HL-60/S4 treated with phorbol 12-myristate 13-acetate at 8.2 ng/mL for 4 days and 3 days (cell line): ENCODE data around the gene PON3.

Experiments
- in situ Hi-C: fragments of 300-500 bp; cut with MboI; formaldehyde crosslinking; loops from 2 replicates; pipeline ENCODE4 v1.15.0; 2022; ENCODE audit warnings: low sequenced_read_pairs

PON3 gene

GRCh38 chr7:95309951-95310350 lies 86.2 kb downstream of the PON3 start:
- in situ Hi-C loops, result no loop called here
